Hematopoietic multipotent progenitor cell treated with erythropoietin and hydrocortisone succinate and interleukin-3 and kit ligand, for 6 days (in vitro differentiated cells): ENCODE data around the gene ZNF536.

ENCODE experiments used
- DNase-seq: peaks from one replicate; pipeline ENCODE4 v3.0.0-alpha.2; 2015

Gene ZNF536

DNA sequence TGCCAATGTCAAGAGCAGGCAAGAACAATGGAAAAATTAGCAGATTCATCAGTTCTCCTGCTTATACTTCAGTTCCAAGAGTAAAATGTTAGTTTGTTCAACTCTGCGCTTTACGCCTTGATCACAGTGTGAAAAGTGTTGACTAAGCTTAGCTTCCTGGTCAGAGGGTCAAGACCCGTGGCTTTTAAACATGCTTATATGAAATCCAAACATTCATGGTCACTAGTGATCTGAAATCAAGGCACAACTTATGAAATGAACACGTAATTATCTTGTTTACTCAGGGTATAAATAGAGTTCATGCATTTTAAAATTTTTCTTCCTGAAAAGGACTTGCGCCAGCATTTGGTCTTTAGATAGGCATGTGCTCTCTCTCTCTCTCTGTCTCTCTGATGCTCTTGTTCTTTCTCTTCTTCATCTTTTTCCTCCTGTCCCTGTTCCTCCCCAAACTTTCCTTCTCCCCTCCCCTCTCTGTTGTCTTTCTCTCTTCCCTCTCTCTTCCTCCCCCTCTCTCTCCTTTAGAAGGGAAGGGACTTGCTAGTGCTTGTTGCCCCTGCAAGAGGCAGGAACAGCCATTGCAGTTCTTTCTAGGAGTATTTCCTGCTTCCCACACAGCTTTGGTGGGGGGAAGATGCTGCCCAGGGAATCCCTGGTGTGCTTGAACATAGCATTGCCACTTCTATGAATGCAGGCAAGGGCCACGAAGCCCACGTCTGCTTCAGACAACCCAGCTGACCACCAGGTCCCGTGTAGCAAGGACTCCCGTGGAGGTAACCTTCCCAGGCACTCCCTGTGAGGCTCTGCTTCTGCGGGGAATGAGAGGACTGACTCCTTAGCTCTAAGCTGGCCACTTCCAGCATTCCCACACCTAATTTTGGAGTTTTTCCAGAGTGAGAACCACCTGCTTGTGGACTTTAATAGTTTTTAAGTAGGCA is 7.1 kb upstream of the ZNF536 start:
- no peak for DNase-seq

GRCh38 chr19:30366282-30366681 is 5.9 kb upstream of the ZNF536 start:
- DNase-seq = no peak

GRCh38 chr19:30367006-30367405 is 5.2 kb upstream of the ZNF536 start:
- no peak for DNase-seq

DNA sequence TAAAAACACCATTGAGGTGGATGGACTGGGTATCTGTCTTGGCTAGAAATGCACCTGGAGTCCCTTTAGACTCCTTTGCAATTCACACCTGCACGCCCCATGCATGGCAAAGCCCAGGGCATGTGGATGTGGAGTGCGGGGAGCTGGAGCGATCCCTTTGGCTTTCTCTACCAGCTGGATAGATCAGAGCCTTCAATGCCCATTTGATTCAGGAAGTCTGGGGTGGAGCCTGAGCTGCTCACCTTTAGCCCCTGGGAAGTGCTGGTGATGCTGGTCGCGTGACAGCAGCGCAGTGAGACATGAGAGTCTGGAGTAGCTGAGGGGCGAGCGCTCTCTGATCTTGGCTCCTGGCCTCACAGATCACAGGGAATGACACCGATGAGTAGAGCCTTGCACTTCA is 4.8 kb upstream of the ZNF536 start:
- DNase-seq = no peak

- DNase-seq = no peak
Measured at GRCh38 chr19:30369833-30370232, 2.4 kb upstream of the ZNF536 start.

GRCh38 chr19:30371161-30371836 is 885 bp upstream of the ZNF536 start:
- no peak for DNase-seq

- no peak for DNase-seq
Measured at GRCh38 chr19:30373593-30373992, 1.4 kb downstream of the ZNF536 start.

GRCh38 chr19:30374539-30374864 is 2.3 kb downstream of the ZNF536 start:
- no peak for DNase-seq

- no peak for DNase-seq
Measured at GRCh38 chr19:30374865-30375552, 2.8 kb downstream of the ZNF536 start.

- DNase-seq = no peak
Measured at GRCh38 chr19:30375553-30376031, 3.4 kb downstream of the ZNF536 start.

DNA sequence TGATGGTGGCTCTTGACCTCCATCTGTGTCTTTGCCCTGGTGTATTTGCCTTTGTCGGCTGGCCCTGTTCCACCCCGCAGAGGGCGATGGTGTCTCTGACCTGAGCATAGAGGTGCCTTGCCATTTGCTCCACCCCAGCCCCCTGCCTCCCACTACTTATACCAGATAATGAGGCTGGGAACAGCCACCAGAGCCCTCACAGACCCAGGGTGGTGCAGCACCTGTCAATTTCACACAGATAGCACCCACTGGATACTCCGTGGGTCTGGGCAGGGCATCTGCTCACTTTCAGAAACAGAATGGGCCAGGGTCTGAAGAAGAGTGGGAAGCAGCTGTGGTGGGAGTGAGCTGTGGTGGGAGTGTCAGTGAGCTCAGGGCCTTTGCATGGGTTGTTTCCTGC is 4.1 kb downstream of the ZNF536 start:
- DNase-seq = no peak

DNA sequence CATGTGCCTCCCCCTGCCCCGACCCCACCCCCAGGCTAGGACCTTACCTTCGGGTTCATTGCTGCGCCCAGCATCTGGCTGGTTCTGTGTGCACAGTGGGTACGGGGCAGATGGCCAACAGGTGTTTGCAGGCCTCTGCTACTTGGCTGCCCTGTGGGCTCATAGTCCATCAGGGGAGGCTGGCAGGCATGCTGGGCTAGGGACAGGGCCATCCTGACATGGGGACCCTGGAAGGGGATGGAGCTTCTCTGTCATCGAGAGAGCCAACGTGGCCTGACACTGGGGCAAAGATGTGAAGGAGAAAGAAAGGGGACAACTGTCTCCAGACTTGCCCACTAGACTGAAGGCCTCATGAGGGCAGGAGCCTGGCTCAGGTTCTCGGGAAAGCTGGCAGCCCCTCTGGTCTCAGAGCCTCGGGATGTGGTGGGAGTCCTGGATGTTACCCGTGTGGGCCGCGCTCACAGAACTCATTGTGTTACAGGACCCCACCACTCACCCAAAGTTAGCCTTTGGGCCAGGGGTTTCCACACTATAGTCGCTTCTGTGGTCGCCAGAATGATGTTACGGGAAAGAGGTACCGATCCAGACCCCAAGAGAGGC is 4.7 kb downstream of the ZNF536 start:
- no peak for DNase-seq

GRCh38 chr19:30378701-30379100 is 6.5 kb downstream of the ZNF536 start:
- DNase-seq = no peak

DNA sequence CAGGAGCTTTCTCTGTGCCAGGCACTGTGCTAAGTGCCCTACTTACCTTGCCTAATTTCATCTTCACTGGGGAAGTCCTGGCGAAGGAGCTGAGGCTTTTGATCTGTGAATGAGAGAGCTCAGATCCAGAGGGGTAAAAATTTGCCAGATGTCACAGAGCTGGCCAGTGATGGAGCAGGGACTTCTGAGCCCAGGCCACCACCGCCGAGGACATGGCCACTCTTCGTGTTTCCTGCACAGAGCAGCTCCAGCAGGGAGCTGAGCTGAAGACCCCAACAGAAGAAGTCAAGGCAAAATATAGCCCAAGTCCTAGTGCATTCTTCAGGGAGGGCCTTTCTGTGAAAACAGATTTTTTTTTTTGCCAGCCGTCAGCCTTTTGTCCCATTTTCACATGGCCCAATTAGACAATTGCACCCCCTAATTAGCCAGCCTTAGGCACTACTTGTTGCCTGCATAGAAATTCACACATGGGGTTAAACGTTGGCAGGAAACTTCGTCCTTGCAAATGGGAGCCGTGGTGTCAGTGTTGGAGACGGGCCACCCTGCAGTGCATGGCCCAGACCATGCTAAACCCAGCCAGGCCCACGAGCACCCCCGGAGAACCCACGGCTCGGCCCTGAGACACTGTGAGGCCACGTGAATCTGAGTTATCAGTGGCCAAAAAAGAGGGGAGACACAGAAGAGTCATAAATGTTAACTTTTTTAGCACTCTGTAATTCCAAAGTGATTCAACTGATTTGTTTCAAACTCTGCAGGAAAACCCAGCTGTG is 7.8 kb downstream of the ZNF536 start:
- no peak for DNase-seq

GRCh38 chr19:30381366-30381765 is 9.2 kb downstream of the ZNF536 start:
- DNase-seq = no peak

GRCh38 chr19:30385174-30385573 is 13.0 kb downstream of the ZNF536 start:
- DNase-seq = no peak

GRCh38 chr19:30385666-30386065 is 13.5 kb downstream of the ZNF536 start:
- no peak for DNase-seq

GRCh38 chr19:30386551-30387143 is 14.5 kb downstream of the ZNF536 start:
- DNase-seq = no peak

- DNase-seq = no peak
Measured at GRCh38 chr19:30387311-30388115, 15.3 kb downstream of the ZNF536 start.

DNA sequence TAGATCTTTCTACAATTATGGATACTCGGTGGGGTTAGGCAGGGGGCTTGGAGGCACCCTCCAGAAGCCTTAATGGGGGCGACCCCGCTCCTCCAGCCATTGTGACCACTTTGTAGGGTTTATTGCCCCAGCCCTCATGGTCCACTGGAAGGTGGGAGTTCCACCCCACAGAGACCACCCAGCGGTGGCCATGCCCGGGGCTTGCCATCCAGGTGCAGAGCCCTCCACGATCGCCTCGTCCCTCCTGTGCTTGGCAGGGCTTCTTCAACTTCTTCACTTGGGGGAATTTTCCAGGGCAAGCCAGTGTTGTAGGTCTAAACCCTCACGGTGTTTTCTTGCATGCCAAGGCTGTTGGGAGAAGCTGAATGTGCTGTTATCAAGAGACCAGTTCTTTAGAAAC is 16.1 kb downstream of the ZNF536 start:
- DNase-seq = no peak

GRCh38 chr19:30388819-30389218 is 16.6 kb downstream of the ZNF536 start:
- DNase-seq = no peak
